ENCODE results near the gene RIPPLY3. TPM values are rescaled to one million over a fixed set of nuclear protein-coding genes. Genes with fewer than 3 reads are reported as not detected.

Gene RIPPLY3
- total RNA-seq, 4 donors from 2014 or later = not detected

GRCh38 chr21:36974851-36975192, 31.7 kb upstream of the RIPPLY3 start:
- Histone ChIP-seq H3K4me1 (peaks cover 0 to 7% (median 0%) of the 10 kb centered on the region in 4 donors), H3K27me3 (no peaks in the 10 kb centered on the region), H3K36me3 (no peaks in the 10 kb centered on the region), H3K27ac (replicated peaks in 1 of 4) (no peak overlapping the region), H3K4me3 (no peak overlapping the region), H3K9me3 (no peaks in the 10 kb centered on the region)
- 93% methylated on average over 6 of the region's 6 CpGs for WGBS
- intact Hi-C loops (cut with DNase I) = no loop called here
- TF ChIP-seq POLR2AphosphoS5 (IDR thresholded peaks at IDR 0.05) (no peak), EP300 (IDR thresholded peaks at IDR 0.05) (no peak), CTCF (IDR thresholded peaks at IDR 0.05) (no peak), POLR2A (IDR thresholded peaks at IDR 0.05; ENCODE audit: low read depth) (no peak)
- DNase-seq (ENCODE audit: extremely low spot score) = no peak

GRCh38 chr21:36976228-36976861, 30.2 kb upstream of the RIPPLY3 start:
- 82% methylated on average over 5 of the region's 5 CpGs for WGBS
- no peak for DNase-seq (ENCODE audit: extremely low spot score)
- Histone ChIP-seq H3K9me3 (no peaks in the 10 kb centered on the region), H3K4me3 (no peak overlapping the region), H3K27ac (replicated peaks in 1 of 4) (no peak overlapping the region), H3K36me3 (no peaks in the 10 kb centered on the region), H3K27me3 (no peaks in the 10 kb centered on the region), H3K4me1 (peaks cover 6 to 20% (median 12%) of the 10 kb centered on the region in 4 donors)
- intact Hi-C loops (cut with DNase I) = no loop called here
- TF ChIP-seq POLR2A (IDR thresholded peaks at IDR 0.05; ENCODE audit: low read depth) (no peak), CTCF (IDR thresholded peaks at IDR 0.05) (no peak), POLR2AphosphoS5 (IDR thresholded peaks at IDR 0.05) (no peak), EP300 (IDR thresholded peaks at IDR 0.05) (no peak)

GRCh38 chr21:36976882-36977651, 29.4 kb upstream of the RIPPLY3 start:
- DNase-seq (ENCODE audit: extremely low spot score) = no peak
- H3K9me3 ChIP-seq = no peaks in the 10 kb centered on the region
- no peak overlapping the region for H3K4me3 ChIP-seq
- peak overlapping the region in 1 of 4 donors; percentile 18 for H3K27ac ChIP-seq (replicated peaks in 1 of 4)
- no peaks in the 10 kb centered on the region for H3K27me3 ChIP-seq
- intact Hi-C loops (cut with DNase I) = no loop called here
- TF ChIP-seq CTCF (IDR thresholded peaks at IDR 0.05) (peak; percentile 17 to 38 (median 35)), POLR2AphosphoS5 (IDR thresholded peaks at IDR 0.05) (no peak), POLR2A (IDR thresholded peaks at IDR 0.05; ENCODE audit: low read depth) (no peak), EP300 (IDR thresholded peaks at IDR 0.05) (no peak)
- peaks cover 6 to 20% (median 12%) of the 10 kb centered on the region in 4 donors for H3K4me1 ChIP-seq
- H3K36me3 ChIP-seq = no peaks in the 10 kb centered on the region
- 41% methylated on average over 8 of the region's 8 CpGs for WGBS

GRCh38 chr21:36980280-36981048, 26.0 kb upstream of the RIPPLY3 start:
- TF ChIP-seq CTCF (IDR thresholded peaks at IDR 0.05) = no peak
- no peak for TF ChIP-seq POLR2AphosphoS5 (IDR thresholded peaks at IDR 0.05)
- no peak for TF ChIP-seq EP300 (IDR thresholded peaks at IDR 0.05)
- no peak for TF ChIP-seq POLR2A (IDR thresholded peaks at IDR 0.05; ENCODE audit: low read depth)
- H3K4me1 ChIP-seq = peaks cover 6 to 20% (median 12%) of the 10 kb centered on the region in 4 donors
- intact Hi-C loops (cut with DNase I) = no loop called here
- H3K27ac ChIP-seq (replicated peaks in 1 of 4) = peak overlapping the region; percentile 15 to 50 (median 26)
- DNase-seq (ENCODE audit: extremely low spot score) = no peak
- H3K9me3 ChIP-seq = no peaks in the 10 kb centered on the region
- H3K36me3 ChIP-seq = no peaks in the 10 kb centered on the region
- peak overlapping the region; percentile 54 to 64 (median 58) for H3K4me3 ChIP-seq
- 20% methylated on average over 10 of the region's 53 CpGs for WGBS
- H3K27me3 ChIP-seq = no peaks in the 10 kb centered on the region

All from esophagus muscularis mucosa (tissue), 4 donors.